Caco-2 (cell line): Measurements from ENCODE around the gene MTX1. TPM values are rescaled to one million over a fixed set of nuclear protein-coding genes. Genes with fewer than 3 reads are reported as not detected.
A peak's percentile ranks its signal among the peaks of the same experiment; 100 is the strongest.

Experiments used
- BruUV-seq: library from RNA; stranded (reverse); fragments of 400-500 nt; replicated peaks from 2 replicates; lab custom pipeline; 2021; lab: Mats Ljungman, UMichigan
- CTCF ChIA-PET: fragments of 300-600 bp; sonication (Branson Sonifier 250); formaldehyde crosslinking; loops from one replicate; lab custom pipeline; 2022; ENCODE audit warnings: antibody characterized with exemption; lab: Charles Lee
- POLR2A ChIA-PET: fragments of 300-600 bp; sonication (Branson Sonifier 250); formaldehyde crosslinking; loops from one replicate; lab custom pipeline; 2022; ENCODE audit warnings: antibody characterized with exemption; lab: Charles Lee
- DNase-seq, 2 experiments: peaks; one replicate each; pipeline versions ENCODE4 v3.0.0 to v3.0.0-alpha.2; 2020 to 2022
- H3K27me3 ChIP-seq: replicated peaks from 2 replicates; pipeline ENCODE4 v1.6.0; 2011; ENCODE audit warnings: low read length; ENCODE audit not compliant: control insufficient read depth, insufficient read depth
- H3K36me3 ChIP-seq: 2 replicates; pipeline ENCODE4 v1.5.1; 2011; ENCODE audit warnings: low read length; ENCODE audit not compliant: control insufficient read depth, insufficient read depth
- H3K4me1 ChIP-seq: fragments of 250-450 bp; sonication (Bioruptor Pico); 2 replicates; pipeline ENCODE4 v1.5.1; 2020; ENCODE audit warnings: mild to moderate bottlenecking
- H3K4me3 ChIP-seq: 2 replicates; pipeline ENCODE4 v1.5.1; 2011; ENCODE audit warnings: low read depth, mild to moderate bottlenecking, control low read depth, low read length
- H3K9me3 ChIP-seq: fragments of 250-450 bp; sonication (Bioruptor Pico); 2 replicates; pipeline ENCODE4 v1.5.1; 2020; ENCODE audit warnings: mild to moderate bottlenecking, moderate library complexity
- H3K27ac Mint-ChIP-seq: one replicate; pipeline ENCODE4 v1.8.0; 2022; ENCODE audit warnings: mixed read lengths; ENCODE audit not compliant: unreplicated experiment
- H3K27me3 Mint-ChIP-seq: one replicate; pipeline ENCODE4 v1.8.0; 2022; ENCODE audit warnings: mixed read lengths; ENCODE audit not compliant: insufficient read depth, unreplicated experiment
- H3K36me3 Mint-ChIP-seq: one replicate; pipeline ENCODE4 v1.8.0; 2022; ENCODE audit warnings: mild to moderate bottlenecking, mixed read lengths; ENCODE audit not compliant: insufficient read depth, unreplicated experiment
- H3K4me1 Mint-ChIP-seq: one replicate; pipeline ENCODE4 v1.8.0; 2022; ENCODE audit warnings: low read depth, mixed read lengths; ENCODE audit not compliant: unreplicated experiment
- H3K4me3 Mint-ChIP-seq: one replicate; pipeline ENCODE4 v1.8.0; 2022; ENCODE audit warnings: mild to moderate bottlenecking, moderate library complexity, mixed read lengths; ENCODE audit not compliant: unreplicated experiment
- H3K9me3 Mint-ChIP-seq: one replicate; pipeline ENCODE4 v1.8.0; 2022; ENCODE audit warnings: mixed read lengths; ENCODE audit not compliant: unreplicated experiment
- intact Hi-C: fragments of 100-400 bp; cut with micrococcal nuclease; formaldehyde crosslinking; loops from one replicate; pipeline ENCODE4 v1.10.0; 2022; ENCODE audit not compliant: unreplicated experiment
- total RNA-seq: library from RNA; stranded (reverse); gene quantifications from 2 replicates; pipeline ENCODE4 v1.2.3, GENCODE V29; 2022
- TF ChIP-seq, protein P1 (sequence below), 2 experiments: fragments of 200-600 bp in 1 of 2; IDR thresholded peaks; 1 replicate in 1 of 2; 2 replicates in 1 of 2; pipeline versions ENCODE4 v1.5.1 to v1.8.0; 2011 to 2022; ENCODE audit warnings: antibody characterized with exemption in 1 of 2, control low read depth in 1 of 2, inconsistent platforms in 1 of 2, low read depth in 1 of 2, low read length in 1 of 2, mild to moderate bottlenecking in 1 of 2, moderate library complexity in 1 of 2; ENCODE audit not compliant: insufficient read depth in 1 of 2, severe bottlenecking in 1 of 2, unreplicated experiment in 1 of 2

The MTX1 gene
- total RNA-seq, 1 experiment from 2014 or later: 65.3 TPM

DNA sequence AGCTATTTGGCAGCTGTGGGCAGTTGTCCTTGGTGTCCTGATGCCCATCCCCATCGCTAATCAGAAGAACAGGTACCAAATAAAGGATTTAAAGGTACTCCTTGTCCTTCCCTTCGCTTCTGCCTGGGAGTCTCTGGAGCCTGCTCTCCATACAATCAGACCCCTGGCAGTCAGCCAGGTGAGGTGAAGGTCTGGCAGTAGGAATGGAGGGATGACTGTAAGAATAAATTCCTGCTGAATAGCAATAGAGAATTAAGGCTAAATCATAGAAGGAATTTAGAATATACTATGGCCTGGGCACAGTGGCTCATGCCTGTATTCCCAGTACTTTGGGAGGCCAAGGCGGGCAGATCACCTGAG lies 10.0 kb upstream of the MTX1 start:
- Mint-ChIP-seq H3K4me1 (peaks cover 13% of the 10 kb centered on the region), H3K27me3 (peaks cover 3% of the 10 kb centered on the region), H3K4me3 (no peak overlapping the region), H3K27ac (no peak overlapping the region), H3K9me3 (no peaks in the 10 kb centered on the region), H3K36me3 (peaks cover 21% of the 10 kb centered on the region)
- intact Hi-C loops: no loop called here
- BruUV-seq: no TSS peak
- H3K36me3 ChIP-seq: no peaks in the 10 kb centered on the region
- ChIA-PET POLR2A (no interaction called here), CTCF (no interaction called here)
- no peaks in the 10 kb centered on the region for H3K9me3 ChIP-seq
- no peak for DNase-seq
- no peaks in the 10 kb centered on the region for H3K27me3 ChIP-seq
- TF ChIP-seq, protein P1, sequence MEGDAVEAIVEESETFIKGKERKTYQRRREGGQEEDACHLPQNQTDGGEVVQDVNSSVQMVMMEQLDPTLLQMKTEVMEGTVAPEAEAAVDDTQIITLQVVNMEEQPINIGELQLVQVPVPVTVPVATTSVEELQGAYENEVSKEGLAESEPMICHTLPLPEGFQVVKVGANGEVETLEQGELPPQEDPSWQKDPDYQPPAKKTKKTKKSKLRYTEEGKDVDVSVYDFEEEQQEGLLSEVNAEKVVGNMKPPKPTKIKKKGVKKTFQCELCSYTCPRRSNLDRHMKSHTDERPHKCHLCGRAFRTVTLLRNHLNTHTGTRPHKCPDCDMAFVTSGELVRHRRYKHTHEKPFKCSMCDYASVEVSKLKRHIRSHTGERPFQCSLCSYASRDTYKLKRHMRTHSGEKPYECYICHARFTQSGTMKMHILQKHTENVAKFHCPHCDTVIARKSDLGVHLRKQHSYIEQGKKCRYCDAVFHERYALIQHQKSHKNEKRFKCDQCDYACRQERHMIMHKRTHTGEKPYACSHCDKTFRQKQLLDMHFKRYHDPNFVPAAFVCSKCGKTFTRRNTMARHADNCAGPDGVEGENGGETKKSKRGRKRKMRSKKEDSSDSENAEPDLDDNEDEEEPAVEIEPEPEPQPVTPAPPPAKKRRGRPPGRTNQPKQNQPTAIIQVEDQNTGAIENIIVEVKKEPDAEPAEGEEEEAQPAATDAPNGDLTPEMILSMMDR (IDR thresholded peaks at IDR 0.05; ENCODE audit: insufficient read depth in 1 of 2, low read depth in 1 of 2, low read length in 1 of 2, severe bottlenecking in 1 of 2, unreplicated experiment in 1 of 2): no peak
- H3K4me3 ChIP-seq: no peak overlapping the region
- peaks cover 4% of the 10 kb centered on the region; the same call in 1 of the 2 replicates for H3K4me1 ChIP-seq

DNA sequence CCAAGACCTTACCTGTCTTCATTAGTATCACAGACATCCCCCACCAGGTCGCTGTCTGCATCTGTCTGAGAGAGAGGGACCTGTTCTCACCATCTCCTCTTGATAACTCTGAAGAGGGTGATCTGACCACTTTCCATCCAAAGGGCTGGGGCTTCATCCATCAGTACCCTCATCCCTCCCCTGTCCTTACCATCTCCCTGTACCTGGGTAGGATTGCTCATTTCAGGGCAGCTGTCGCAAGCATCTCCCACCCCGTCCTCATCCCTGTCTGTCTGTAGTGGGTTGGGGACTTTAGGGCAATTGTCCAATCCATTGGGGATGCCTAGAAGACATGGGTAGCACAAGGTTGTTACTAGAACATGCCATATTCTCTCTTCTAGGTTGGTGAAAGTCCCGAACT lies 8.7 kb upstream of the MTX1 start:
- CTCF ChIA-PET: no interaction called here
- DNase-seq: no peak
- no TSS peak for BruUV-seq
- Mint-ChIP-seq H3K36me3 (peaks cover 8% of the 10 kb centered on the region), H3K4me1 (peaks cover 7% of the 10 kb centered on the region), H3K27ac (no peak overlapping the region), H3K4me3 (no peak overlapping the region), H3K27me3 (peaks cover 3% of the 10 kb centered on the region), H3K9me3 (no peaks in the 10 kb centered on the region)
- TF ChIP-seq, protein P1 (IDR thresholded peaks at IDR 0.05; ENCODE audit: insufficient read depth in 1 of 2, low read depth in 1 of 2, low read length in 1 of 2, severe bottlenecking in 1 of 2, unreplicated experiment in 1 of 2): no peak
- POLR2A ChIA-PET: no interaction called here
- H3K4me1 ChIP-seq: peaks cover 4% of the 10 kb centered on the region; the same call in 1 of the 2 replicates
- no peak overlapping the region for H3K4me3 ChIP-seq
- intact Hi-C loops: no loop called here
- no peaks in the 10 kb centered on the region for H3K36me3 ChIP-seq
- H3K9me3 ChIP-seq: no peaks in the 10 kb centered on the region
- H3K27me3 ChIP-seq: no peaks in the 10 kb centered on the region

GRCh38 chr1:155200920-155201319 lies 7.6 kb upstream of the MTX1 start:
- Histone ChIP-seq H3K4me3 (no peak overlapping the region), H3K4me1 (no peaks in the 10 kb centered on the region), H3K9me3 (no peaks in the 10 kb centered on the region), H3K27me3 (no peaks in the 10 kb centered on the region), H3K36me3 (no peaks in the 10 kb centered on the region)
- Mint-ChIP-seq H3K4me3 (no peak overlapping the region), H3K4me1 (no peaks in the 10 kb centered on the region), H3K36me3 (no peaks in the 10 kb centered on the region), H3K27ac (no peak overlapping the region), H3K27me3 (peaks cover 3% of the 10 kb centered on the region), H3K9me3 (no peaks in the 10 kb centered on the region)
- DNase-seq: peak in 1 of 2 experiments; percentile 32
- no TSS peak for BruUV-seq
- POLR2A ChIA-PET: no interaction called here
- CTCF ChIA-PET: interaction anchor here (0.7 kb wide), 1 partner anchor 24 kb away, joined by 3 read pairs; no protein-coding TSS in a partner anchor
- TF ChIP-seq, protein P1 (IDR thresholded peaks at IDR 0.05; ENCODE audit: insufficient read depth in 1 of 2, low read depth in 1 of 2, low read length in 1 of 2, severe bottlenecking in 1 of 2, unreplicated experiment in 1 of 2): no peak
- intact Hi-C loops: no loop called here
